GM19328 (cell line): Measurements from ENCODE around the gene LY6G5B.

ENCODE experiments used
- ATAC-seq: cut with Tn5 transposase; IDR thresholded peaks from one replicate; pipeline ENCODE4 v1.9.1; 2021; ENCODE audit warnings: mild to moderate bottlenecking, moderate library complexity; ENCODE audit not compliant: unreplicated experiment

The LY6G5B gene

GRCh38 chr6:31662124-31662723 lies 7.6 kb upstream of the LY6G5B start:
- ATAC-seq: no peak

DNA sequence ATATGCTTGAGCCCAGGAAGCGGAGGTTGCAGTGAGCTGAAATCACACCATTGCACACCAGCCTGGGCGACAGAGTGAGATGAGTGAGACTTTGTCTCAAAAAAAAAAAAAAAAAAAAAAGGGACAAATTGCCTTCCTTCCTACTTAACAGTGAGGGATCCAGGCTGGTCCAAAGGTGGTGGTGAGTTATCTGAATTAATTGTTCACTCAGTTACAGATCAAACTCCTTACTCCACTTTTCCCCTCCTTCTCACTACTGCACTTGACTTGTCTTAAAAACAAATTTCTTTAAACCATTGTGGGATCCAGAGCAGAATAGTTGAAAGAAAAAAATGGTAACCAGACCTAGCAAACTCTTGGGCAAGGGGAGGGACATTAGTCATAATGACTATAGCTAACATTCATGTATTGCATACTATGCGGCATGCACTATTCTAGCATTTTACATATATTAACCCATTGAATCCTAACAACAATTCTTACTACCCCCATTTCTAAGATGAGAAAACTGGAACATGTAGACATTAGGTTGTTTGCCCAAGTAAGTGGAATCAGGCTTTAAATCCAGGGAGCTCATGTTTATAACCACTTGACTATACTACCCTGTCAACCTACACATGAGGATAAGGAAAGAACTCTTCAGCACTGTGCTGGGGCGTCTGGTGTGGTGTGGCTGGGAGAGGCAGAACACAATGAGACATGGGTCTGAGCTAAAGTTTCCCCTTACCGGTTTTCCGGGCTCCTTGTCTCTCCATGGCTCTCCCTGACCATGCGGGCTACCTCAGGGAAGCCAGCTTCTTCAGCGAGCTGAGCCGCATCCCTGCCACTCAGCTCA lies 6.4 kb upstream of the LY6G5B start:
- no peak for ATAC-seq

DNA sequence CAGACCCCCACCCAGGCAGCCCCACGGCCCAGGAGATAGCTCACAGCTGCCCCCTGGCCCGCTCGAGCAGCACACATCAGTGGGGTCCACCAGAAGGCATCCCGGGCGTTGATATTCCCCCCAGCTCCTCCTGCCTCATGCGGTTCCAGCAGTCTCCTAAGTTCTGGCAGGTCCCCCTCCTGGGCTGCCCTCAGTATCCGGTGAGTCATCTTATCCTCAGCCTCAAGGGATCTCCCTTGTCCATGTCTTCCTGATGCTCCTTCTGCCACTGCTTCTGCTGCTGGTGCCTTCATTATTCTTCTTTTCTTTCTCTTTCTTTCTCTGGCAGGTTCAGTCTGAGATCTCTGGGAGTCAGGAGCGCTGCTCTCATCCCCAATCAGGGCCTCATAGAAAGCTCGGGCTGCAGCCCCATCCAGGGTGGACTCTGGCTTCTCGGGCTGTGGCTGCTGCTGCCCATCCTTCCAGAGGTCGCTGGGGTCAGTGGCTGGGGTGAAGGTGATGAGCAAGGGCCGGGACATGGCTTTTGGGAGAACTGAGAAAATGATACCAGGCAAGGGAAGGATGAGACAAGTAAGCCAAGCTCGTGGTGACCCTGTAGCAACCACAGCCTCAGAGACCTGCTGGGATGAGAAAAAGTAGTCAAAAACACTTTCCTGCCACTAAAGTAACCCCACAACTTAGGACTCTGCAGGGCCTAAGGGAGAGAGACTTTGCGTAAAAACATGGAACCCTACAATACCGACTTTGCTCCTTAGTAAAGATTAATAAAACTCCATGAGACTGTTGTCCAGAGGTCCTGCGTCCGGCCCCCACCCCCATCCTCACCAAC lies 5.6 kb upstream of the LY6G5B start:
- ATAC-seq: no peak

DNA sequence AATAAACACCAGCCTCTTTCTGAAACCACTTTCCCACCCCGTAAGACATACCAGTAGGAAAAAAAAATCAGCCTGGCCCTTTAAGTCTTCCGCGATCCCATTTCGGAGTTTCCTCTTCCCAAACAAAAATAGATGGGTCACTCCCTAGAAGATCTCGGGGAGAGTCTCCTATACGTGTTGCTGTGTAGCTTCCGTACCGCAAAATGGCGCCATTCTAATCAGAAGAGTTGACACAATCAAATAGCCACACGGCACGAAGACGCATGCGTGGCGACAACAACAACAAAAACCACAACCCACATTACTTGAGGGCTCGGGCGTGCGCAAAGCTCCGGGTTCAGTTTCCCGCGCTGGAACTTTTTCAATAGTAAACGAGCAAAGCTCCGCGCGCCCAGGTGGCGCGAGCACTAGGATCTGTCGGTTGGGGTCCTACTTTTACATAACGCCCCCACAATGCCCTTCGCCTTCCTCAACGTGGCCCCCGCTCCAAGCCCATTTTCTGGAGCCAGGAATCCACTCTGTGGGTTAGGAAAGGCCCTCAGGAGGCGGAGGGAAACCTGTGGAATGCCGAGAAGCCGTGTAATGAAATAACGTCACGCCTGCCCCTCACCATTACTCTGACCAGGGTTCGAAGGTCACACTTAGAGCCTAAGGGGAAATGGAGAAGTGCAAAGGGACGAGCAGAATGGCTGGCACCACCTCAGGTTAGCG lies 4.8 kb upstream of the LY6G5B start, which contains the start of gene GPANK1:
TSS of gene GPANK1 (minus strand) at position 208 of the 711 bp plus-strand sequence. CDS start 519 bp downstream, outside the sequence.
- peak; percentile 28 for ATAC-seq

- ATAC-seq: peak; percentile 79
Observed at GRCh38 chr6:31665501-31666336, 4.1 kb upstream of the LY6G5B start, which contains the start of gene CSNK2B. Gene CSNK2B, plus strand, starts transcription at chr6:31666080. Its CDS starts 752 bp downstream, at chr6:31666832.

GRCh38 chr6:31666337-31666965 lies 3.3 kb upstream of the LY6G5B start:
- no peak for ATAC-seq

GRCh38 chr6:31676322-31676903 lies 6.6 kb downstream of the LY6G5B start:
- no peak for ATAC-seq

- no peak for ATAC-seq
Observed at GRCh38 chr6:31676904-31677303, 7.1 kb downstream of the LY6G5B start.

GRCh38 chr6:31677955-31678354 lies 8.2 kb downstream of the LY6G5B start:
- ATAC-seq: no peak

GRCh38 chr6:31680226-31681134 lies 10.7 kb downstream of the LY6G5B start, which contains the start of gene LY6G5C:
Gene LY6G5C, minus strand, starts transcription at chr6:31681067. Its CDS starts 694 bp downstream, at chr6:31680373.
- ATAC-seq: no peak

- no peak for ATAC-seq
Observed at GRCh38 chr6:31681135-31681671, 11.4 kb downstream of the LY6G5B start.

GRCh38 chr6:31683591-31683990 lies 13.8 kb downstream of the LY6G5B start:
- ATAC-seq: no peak

DNA sequence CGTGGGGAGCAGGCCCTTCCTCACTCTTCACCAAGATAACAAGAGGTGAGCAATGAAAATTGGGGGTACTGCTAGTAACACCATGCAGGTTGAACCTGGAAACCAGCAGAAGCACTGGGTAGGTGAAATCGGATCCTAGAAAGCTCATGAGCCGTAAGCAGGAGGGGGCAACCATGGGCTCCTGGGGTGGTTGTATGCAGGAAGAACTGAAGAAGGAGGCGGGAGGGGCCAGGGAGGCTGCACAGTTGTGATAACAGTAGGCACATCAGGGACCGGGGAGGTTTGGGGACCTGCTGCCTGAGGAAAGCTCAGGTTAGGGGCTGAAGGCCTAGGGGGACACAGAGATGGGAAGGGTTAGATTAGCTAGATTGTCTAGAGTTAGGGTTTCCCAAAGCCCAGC lies 16.7 kb downstream of the LY6G5B start:
- ATAC-seq: no peak

DNA sequence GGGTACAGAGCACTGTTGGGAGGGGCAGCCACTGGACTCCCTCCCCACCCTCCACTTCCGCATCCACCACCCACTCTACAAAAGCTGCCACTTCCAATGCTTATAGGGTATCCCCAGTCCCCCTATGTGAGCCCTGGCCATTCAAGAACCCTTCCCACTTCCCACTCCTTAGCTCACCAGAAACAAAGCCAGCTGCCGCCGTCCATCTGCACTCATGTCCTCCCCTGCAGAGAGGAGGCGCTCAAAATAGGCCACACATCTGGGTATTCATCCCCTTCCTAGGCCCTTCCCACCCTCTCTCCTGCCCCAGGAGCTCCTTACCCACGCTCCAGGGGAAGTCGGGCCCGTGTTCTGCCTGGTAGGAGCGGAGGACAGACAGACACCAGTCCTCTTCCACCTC lies 17.5 kb downstream of the LY6G5B start:
- no peak for ATAC-seq

DNA sequence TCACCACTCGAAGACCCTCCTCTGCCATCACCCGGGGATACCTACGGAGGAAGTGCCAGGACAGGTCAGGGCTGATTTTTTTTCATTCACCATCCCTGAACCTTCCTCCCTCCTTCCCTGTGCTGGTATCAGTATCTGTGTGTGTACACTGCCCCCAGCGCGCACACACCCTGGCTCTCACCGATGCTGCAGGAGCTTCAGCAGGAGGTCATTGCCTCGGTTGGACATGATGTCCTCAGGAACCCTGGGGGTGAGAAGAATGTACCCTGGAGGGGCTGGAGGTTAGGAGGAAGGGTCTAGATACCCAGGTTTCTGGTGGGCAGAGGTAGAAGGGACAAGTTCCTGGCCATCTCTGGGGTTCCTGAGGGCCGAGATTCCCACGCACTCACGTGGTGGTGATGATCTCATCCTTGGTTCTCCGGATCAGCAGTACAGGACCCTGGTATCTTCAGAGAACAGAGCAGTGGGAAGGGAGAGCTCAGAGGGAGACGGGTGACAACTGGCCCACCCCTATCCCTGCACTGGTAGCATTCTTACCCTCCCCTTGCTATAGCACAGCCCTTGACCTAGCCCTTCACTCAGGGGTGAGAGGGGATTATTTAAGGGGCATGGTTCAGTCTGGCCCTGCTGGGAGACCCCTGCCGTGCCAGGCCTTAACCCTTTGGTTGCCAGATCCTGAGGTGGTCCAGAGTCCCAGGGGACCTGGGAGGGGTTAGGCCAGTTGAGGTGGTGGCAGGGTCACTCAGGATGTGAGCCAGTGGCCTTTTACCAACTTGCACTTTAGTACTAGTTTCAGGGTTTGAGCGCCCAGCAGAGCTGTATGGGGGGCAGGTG lies 18.3 kb downstream of the LY6G5B start:
- ATAC-seq: no peak

DNA sequence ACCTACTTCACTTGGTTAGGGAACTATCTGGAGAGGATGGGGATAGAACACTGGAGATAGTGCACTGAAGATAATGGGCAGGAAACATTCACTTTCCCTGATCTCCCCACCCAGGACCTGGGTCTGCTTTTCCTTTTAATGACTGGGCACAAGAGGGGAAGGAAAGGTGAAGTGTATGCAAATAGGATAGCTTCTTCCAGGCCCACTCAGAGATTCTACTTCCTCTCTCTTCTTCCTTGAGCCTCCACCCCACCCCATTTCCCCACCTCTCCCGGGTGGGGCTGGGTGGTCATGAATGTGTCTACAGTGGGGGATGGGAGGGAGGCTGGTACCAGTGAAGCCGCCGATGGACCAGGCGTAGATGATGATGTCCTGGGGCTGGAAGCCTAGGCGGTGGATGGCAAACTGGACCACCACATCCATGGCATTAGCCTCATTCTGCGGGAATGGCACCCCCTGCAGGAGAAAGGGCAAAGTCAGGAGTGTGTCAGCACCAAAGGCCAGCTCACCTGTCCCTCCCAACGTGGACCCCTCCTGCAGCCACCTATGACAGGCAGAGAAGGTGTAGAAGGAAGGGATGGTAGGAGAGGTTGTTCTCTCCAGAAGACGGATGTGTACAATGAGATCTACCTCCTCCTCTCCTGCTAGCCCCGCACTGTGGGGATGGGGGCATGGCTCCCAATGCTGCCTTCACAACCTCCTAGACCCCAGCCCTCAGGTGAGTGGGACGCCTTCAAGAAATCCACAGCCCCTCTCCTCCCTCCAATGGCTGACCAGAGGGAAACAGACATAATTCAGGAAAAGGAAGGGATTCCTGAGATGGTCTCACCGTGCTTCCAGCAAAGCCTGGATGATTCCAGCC lies 19.7 kb downstream of the LY6G5B start:
- no peak for ATAC-seq
